Common myeloid progenitor, CD34-positive (primary cell): Measurements from ENCODE around the gene ANKRD27.
"Not testable (repeated sequence)": the region's sequence is repeated elsewhere in the genome, so short reads cannot be mapped to it uniquely, and the experiment has no call there.

Source experiments
- CTCF ChIA-PET: fragments of 350-600 bp; sonication (Branson Sonifier 250); formaldehyde crosslinking; loops from one replicate; lab custom pipeline; 2021; ENCODE audit warnings: antibody characterized with exemption; lab: Charles Lee
- POLR2A ChIA-PET: fragments of 350-600 bp; sonication (Branson Sonifier 250); formaldehyde crosslinking; loops from one replicate; lab custom pipeline; 2021; ENCODE audit warnings: antibody characterized with exemption; lab: Charles Lee
- DNase-seq, 3 donors: peaks; one replicate each; pipeline versions ENCODE4 v3.0.0 to v3.0.0-alpha.2; 2013
- H3K27ac ChIP-seq, 2 experiments: 1 replicate in 1 of 2; 2 replicates in 1 of 2; pipeline ENCODE4 v1.7.0; 2013; ENCODE audit warnings: inconsistent platforms in 2 of 2, low read length in 2 of 2, mild to moderate bottlenecking in 2 of 2, low read depth in 1 of 2, moderate library complexity in 1 of 2; ENCODE audit not compliant: severe bottlenecking in 2 of 2, insufficient read depth in 1 of 2, poor library complexity in 1 of 2
- H3K27me3 ChIP-seq, 5 experiments: replicated peaks in 2 of 5; 1 replicate in 3 of 5; 2 replicates in 2 of 5; pipeline versions ENCODE4 v1.6.1 to v1.7.0; 2013; ENCODE audit warnings: low read length in 4 of 5, mild to moderate bottlenecking in 2 of 5, moderate library complexity in 2 of 5, inconsistent platforms in 1 of 5; ENCODE audit not compliant: insufficient read depth in 5 of 5, control insufficient read depth in 4 of 5
- H3K36me3 ChIP-seq, 4 experiments: 1 replicate in 2 of 4; 2 replicates in 2 of 4; pipeline versions ENCODE4 v1.6.1 to v1.7.0; 2013; ENCODE audit warnings: low read length in 3 of 4, control low read depth in 1 of 4, mild to moderate bottlenecking in 1 of 4; ENCODE audit not compliant: control insufficient read depth in 4 of 4, insufficient read depth in 4 of 4
- H3K4me1 ChIP-seq, 4 experiments: 1 replicate in 3 of 4; 2 replicates in 1 of 4; pipeline versions ENCODE4 v1.6.1 to v1.7.1; 2013; ENCODE audit warnings: low read length in 3 of 4, mild to moderate bottlenecking in 3 of 4, control low read depth in 1 of 4, inconsistent platforms in 1 of 4, moderate library complexity in 1 of 4; ENCODE audit not compliant: control insufficient read depth in 4 of 4, insufficient read depth in 4 of 4; ENCODE audit errors: control extremely low read depth in 1 of 4
- H3K4me3 ChIP-seq, 7 experiments: 1 replicate in 4 of 7; 2 replicates in 3 of 7; pipeline versions ENCODE4 v1.5.1 to v1.7.0; 2013; ENCODE audit warnings: mild to moderate bottlenecking in 7 of 7, low read length in 6 of 7, moderate library complexity in 6 of 7, inconsistent platforms in 2 of 7, low read depth in 2 of 7, control low read depth in 1 of 7; ENCODE audit not compliant: insufficient read depth in 4 of 7, control insufficient read depth in 1 of 7; ENCODE audit errors: extremely low read depth in 1 of 7
- H3K9me3 ChIP-seq, 5 experiments: 1 replicate in 4 of 5; 2 replicates in 1 of 5; pipeline versions ENCODE4 v1.6.1 to v1.7.1; 2013; ENCODE audit warnings: low read length in 4 of 5, mild to moderate bottlenecking in 2 of 5, inconsistent platforms in 1 of 5, low read depth in 1 of 5, moderate library complexity in 1 of 5; ENCODE audit not compliant: control insufficient read depth in 4 of 5, insufficient read depth in 2 of 5; ENCODE audit errors: control extremely low read depth in 1 of 5
- WGBS: methylation state at CpG from one replicate; pipeline ENCODE4 v1.1.5; 2013; ENCODE audit not compliant: insufficient coverage; 5-methylcytosine and 5-hydroxymethylcytosine counted together

The ANKRD27 gene

DNA sequence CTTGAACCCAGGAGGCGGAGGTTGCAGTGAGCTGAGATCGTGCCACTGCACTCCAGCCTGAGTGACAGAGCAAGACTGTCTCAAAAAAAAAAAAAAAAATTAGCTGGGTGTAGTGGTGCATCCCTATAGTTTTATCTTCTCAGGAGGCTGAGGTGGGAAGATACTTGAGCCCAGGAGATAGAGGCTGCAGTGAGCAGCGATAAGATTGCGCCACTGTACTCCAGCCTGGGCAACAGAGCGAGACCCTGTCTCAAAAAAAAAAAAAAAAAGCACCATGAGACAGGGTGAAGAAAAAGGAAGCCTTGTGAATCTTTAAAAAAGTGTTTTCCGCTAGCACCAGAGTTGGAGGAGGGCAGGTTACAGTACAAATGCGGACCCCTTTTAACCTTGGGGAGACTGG, 41.2 kb upstream of the ANKRD27 start:
- peaks cover 2 to 26% (median 11%) of the 10 kb centered on the region in 4 experiments for H3K36me3 ChIP-seq
- CTCF ChIA-PET, DNase-seq, H3K4me3 ChIP-seq, H3K9me3 ChIP-seq, H3K27ac ChIP-seq, H3K4me1 ChIP-seq, H3K27me3 ChIP-seq, POLR2A ChIA-PET: not testable (repeated sequence)
- 100% methylated on average over 6 of the region's 7 CpGs for WGBS

GRCh38 chr19:32711747-32712146, 36.8 kb upstream of the ANKRD27 start:
- Histone ChIP-seq H3K4me1 (peaks cover 0 to 5% (median 3%) of the 10 kb centered on the region in 4 experiments), H3K9me3 (peaks cover 0 to 3% (median 0%) of the 10 kb centered on the region in 5 experiments), H3K4me3 (no peak overlapping the region), H3K36me3 (peaks cover 2 to 26% (median 10%) of the 10 kb centered on the region in 4 experiments), H3K27me3 (no peaks in the 10 kb centered on the region), H3K27ac (no peak overlapping the region)
- ChIA-PET POLR2A (no interaction called here), CTCF (no interaction called here)
- no peak for DNase-seq
- WGBS: 93% methylated on average over 3 of the region's 6 CpGs

GRCh38 chr19:32709032-32709431, 34.1 kb upstream of the ANKRD27 start:
- Histone ChIP-seq H3K27me3 (no peaks in the 10 kb centered on the region), H3K36me3 (peaks cover 6 to 30% (median 10%) of the 10 kb centered on the region in 4 experiments), H3K4me1 (peaks cover 0 to 5% (median 3%) of the 10 kb centered on the region in 4 experiments), H3K9me3 (peaks cover 0 to 11% (median 1%) of the 10 kb centered on the region in 5 experiments), H3K4me3 (no peak overlapping the region), H3K27ac (no peak overlapping the region)
- POLR2A ChIA-PET: no interaction called here
- WGBS: 91% methylated on average over 5 of the region's 5 CpGs
- CTCF ChIA-PET: no interaction called here
- DNase-seq: no peak

DNA sequence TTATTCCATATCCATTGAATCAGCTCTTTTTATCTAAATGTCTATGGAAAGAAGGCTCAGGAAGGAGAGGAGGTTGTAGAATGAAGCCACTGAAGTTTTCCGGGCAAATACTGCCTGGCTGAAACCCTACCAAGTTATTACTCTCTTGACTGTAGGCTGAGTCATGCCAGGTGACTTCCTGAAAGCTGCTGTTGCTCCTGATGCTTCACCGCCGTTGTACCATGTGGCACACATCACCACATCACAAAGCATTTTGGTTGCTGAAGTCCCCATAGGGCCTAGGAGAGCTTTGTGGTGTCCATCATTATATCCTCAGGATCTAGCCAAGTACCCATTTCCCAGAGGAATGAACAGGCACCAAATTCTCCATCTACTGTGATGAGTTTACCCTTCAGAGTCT, 33.5 kb upstream of the ANKRD27 start:
- ChIA-PET CTCF (no interaction called here), POLR2A (no interaction called here)
- no peaks in the 10 kb centered on the region for H3K27me3 ChIP-seq
- WGBS: 5% methylated on average over 3 of the region's 3 CpGs
- peaks cover 6 to 26% (median 8%) of the 10 kb centered on the region in 4 experiments for H3K36me3 ChIP-seq
- no peak overlapping the region for H3K27ac ChIP-seq
- no peak overlapping the region for H3K4me3 ChIP-seq
- peaks cover 0 to 5% (median 3%) of the 10 kb centered on the region in 4 experiments for H3K4me1 ChIP-seq
- DNase-seq: peak; percentile 44 to 92 (median 85)
- H3K9me3 ChIP-seq: peaks cover 0 to 15% (median 2%) of the 10 kb centered on the region in 5 experiments

GRCh38 chr19:32704006-32704405, 29.0 kb upstream of the ANKRD27 start:
- H3K36me3 ChIP-seq: peaks cover 6 to 40% (median 9%) of the 10 kb centered on the region in 4 experiments
- H3K4me3 ChIP-seq, DNase-seq, H3K27ac ChIP-seq, H3K4me1 ChIP-seq, POLR2A ChIA-PET, H3K27me3 ChIP-seq: not testable (repeated sequence)
- CTCF ChIA-PET: interaction anchor here (1.7 kb wide), 1 partner anchor 18 kb away, joined by 3 read pairs; no protein-coding TSS in a partner anchor
- H3K9me3 ChIP-seq: peaks cover 1 to 22% (median 8%) of the 10 kb centered on the region in 5 experiments
- WGBS: no CpG with 5 or more reads among the region's 2 CpGs

DNA sequence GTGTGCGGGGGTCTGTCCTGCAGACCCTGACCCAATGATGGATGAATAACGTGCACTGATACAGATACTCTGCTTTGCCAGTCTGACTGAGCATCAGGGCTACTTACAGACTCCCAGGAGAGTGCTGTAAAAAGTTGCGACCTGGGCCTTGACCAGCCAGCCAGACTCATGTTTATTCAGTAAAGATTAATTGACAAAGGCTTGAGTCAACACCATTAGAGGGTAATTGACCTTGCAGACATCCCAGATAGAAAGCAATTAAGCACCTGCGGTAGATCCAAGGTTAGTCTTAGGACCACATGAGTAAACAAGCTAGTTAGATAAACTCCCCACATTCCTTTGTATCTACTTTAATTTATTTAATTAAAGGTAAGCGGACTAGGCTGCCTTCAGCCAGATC, 27.0 kb upstream of the ANKRD27 start:
- POLR2A ChIA-PET: no interaction called here
- H3K4me1 ChIP-seq: no peaks in the 10 kb centered on the region
- no peak overlapping the region for H3K4me3 ChIP-seq
- H3K9me3 ChIP-seq: peaks cover 1 to 22% (median 8%) of the 10 kb centered on the region in 5 experiments
- 100% methylated on average over 3 of the region's 5 CpGs for WGBS
- no peak overlapping the region for H3K27ac ChIP-seq
- H3K36me3 ChIP-seq: peaks cover 6 to 46% (median 11%) of the 10 kb centered on the region in 4 experiments
- DNase-seq: no peak
- H3K27me3 ChIP-seq: no peaks in the 10 kb centered on the region
- CTCF ChIA-PET: no interaction called here

DNA sequence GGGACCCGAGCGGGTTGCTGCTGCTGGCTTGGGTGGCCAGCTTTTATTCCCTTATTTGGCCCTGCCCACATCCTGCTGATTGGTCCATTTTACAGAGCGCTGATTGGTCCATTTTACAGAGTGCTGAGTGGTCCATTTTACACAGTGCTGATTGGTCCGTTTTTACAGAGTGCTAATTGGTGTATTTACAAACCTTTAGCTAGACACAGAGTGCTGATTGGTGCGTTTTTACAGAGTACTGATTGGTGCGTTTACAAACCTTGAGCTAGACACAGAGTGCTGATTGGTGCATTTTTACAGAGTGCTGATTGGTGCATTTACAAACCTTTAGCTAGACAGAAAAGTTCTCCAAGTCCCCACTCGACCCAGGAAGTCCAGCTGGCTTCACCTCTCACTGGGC, 25.1 kb upstream of the ANKRD27 start:
- Histone ChIP-seq H3K9me3 (peaks cover 1 to 22% (median 8%) of the 10 kb centered on the region in 5 experiments), H3K36me3 (peaks cover under 1 to 40% (median 12%) of the 10 kb centered on the region in 4 experiments)
- H3K27ac ChIP-seq, H3K4me3 ChIP-seq, H3K4me1 ChIP-seq, POLR2A ChIA-PET, H3K27me3 ChIP-seq: not testable (repeated sequence)
- DNase-seq: peak in 1 of 3 donors; percentile 29
- WGBS: 98% methylated on average over 6 of the region's 7 CpGs
- CTCF ChIA-PET: interaction anchor here (0.8 to 1.8 kb wide), 2 partner anchors 9 to 14 kb away, joined by 3 to 6 read pairs; no protein-coding TSS in a partner anchor
